ENCODE measurements around the gene VILL. TPM values are rescaled to one million over a fixed set of nuclear protein-coding genes. Genes with fewer than 3 reads are reported as not detected.

The VILL gene
- total RNA-seq, 4 donors from 2014 or later, result 1.8 to 18.7 (median 6.3) TPM

- Histone ChIP-seq H3K4me1 (no peaks in the 10 kb centered on the region), H3K4me3 (no peak overlapping the region), H3K27me3 (no peaks in the 10 kb centered on the region), H3K9me3 (no peaks in the 10 kb centered on the region), H3K27ac (no peak overlapping the region), H3K36me3 (no peaks in the 10 kb centered on the region)
- TF ChIP-seq POLR2A (IDR thresholded peaks at IDR 0.05) (no peak), CTCF (IDR thresholded peaks at IDR 0.05) (no peak)
- DNase-seq, result no peak
- intact Hi-C loops (cut with DNase I; ENCODE audit: low total_unique reads), result no loop called here
Observed at GRCh38 chr3:38016847-38017444, 26.4 kb downstream of the VILL start.

GRCh38 chr3:38017445-38018295, 27.1 kb downstream of the VILL start:
- DNase-seq, result no peak
- TF ChIP-seq CTCF (IDR thresholded peaks at IDR 0.05) (no peak), POLR2A (IDR thresholded peaks at IDR 0.05) (no peak)
- intact Hi-C loops (cut with DNase I; ENCODE audit: low total_unique reads), result no loop called here
- no peak overlapping the region for H3K4me3 ChIP-seq
- H3K27me3 ChIP-seq, result no peaks in the 10 kb centered on the region
- no peaks in the 10 kb centered on the region for H3K9me3 ChIP-seq
- H3K4me1 ChIP-seq, result no peaks in the 10 kb centered on the region
- H3K36me3 ChIP-seq, result no peaks in the 10 kb centered on the region
- no peak overlapping the region for H3K27ac ChIP-seq

GRCh38 chr3:38018296-38019266, 28.0 kb downstream of the VILL start:
- Histone ChIP-seq H3K27me3 (no peaks in the 10 kb centered on the region), H3K4me3 (no peak overlapping the region), H3K36me3 (no peaks in the 10 kb centered on the region), H3K4me1 (no peaks in the 10 kb centered on the region), H3K9me3 (no peaks in the 10 kb centered on the region), H3K27ac (no peak overlapping the region)
- no peak for DNase-seq
- intact Hi-C loops (cut with DNase I; ENCODE audit: low total_unique reads), result no loop called here
- TF ChIP-seq POLR2A (IDR thresholded peaks at IDR 0.05), result no peak
- no peak for TF ChIP-seq CTCF (IDR thresholded peaks at IDR 0.05)

- no peaks in the 10 kb centered on the region for H3K36me3 ChIP-seq
- H3K4me1 ChIP-seq, result no peaks in the 10 kb centered on the region
- H3K4me3 ChIP-seq, result no peak overlapping the region
- intact Hi-C loops (cut with DNase I; ENCODE audit: low total_unique reads), result no loop called here
- no peak for DNase-seq
- H3K27me3 ChIP-seq, result no peaks in the 10 kb centered on the region
- TF ChIP-seq POLR2A (IDR thresholded peaks at IDR 0.05) (no peak), CTCF (IDR thresholded peaks at IDR 0.05) (no peak)
- no peak overlapping the region for H3K27ac ChIP-seq
- no peaks in the 10 kb centered on the region for H3K9me3 ChIP-seq
Observed at GRCh38 chr3:38019658-38020341, 29.2 kb downstream of the VILL start.
